K562 (cell line): ENCODE data around the gene TSPOAP1. TPM values are rescaled to one million over a fixed set of nuclear protein-coding genes. Genes with fewer than 3 reads are reported as not detected.

Experiments used
- ATAC-seq: fragments of 200-7000 bp; cut with Tn5 transposase; 3 replicates; pipeline ENCODE4 v1.9.1; 2020; ENCODE audit warnings: moderate library complexity
- BruUV-seq: library from RNA; stranded (reverse); fragments of 400-500 nt; replicated peaks from 2 replicates; lab custom pipeline; 2021; lab: Mats Ljungman, UMichigan
- CTCF ChIA-PET: fragments of 300-600 bp; formaldehyde crosslinking; extraction: SDS; loops from one replicate; lab custom pipeline; 2021; ENCODE audit warnings: low intra/inter-chr PET ratio; lab: Yijun Ruan, JAX
- POLR2A ChIA-PET: fragments of 300-600, 350-650 bp; sonication (Branson Sonifier 250); formaldehyde crosslinking; extraction: SDS; loops from one replicate; lab custom pipeline; 2021; ENCODE audit warnings: antibody characterized with exemption, inconsistent platforms; lab: Yijun Ruan, JAX
- DNase-seq, 4 experiments: peaks; one replicate each; pipeline versions ENCODE4 v3.0.0 to v3.0.0-alpha.2; 2011 to 2018; ENCODE audit warnings: low spot score in 3 of 4, mixed read lengths in 3 of 4; ENCODE audit errors: extremely low read depth in 1 of 4
- FAIRE-seq: peaks from 2 replicates; lab custom pipeline; 2011; peaks lifted over from hg19 to GRCh38; lab: Jason Lieb, UNC
- H2AFZ ChIP-seq: 2 replicates; pipeline ENCODE4 v1.6.0; 2011; ENCODE audit warnings: low read depth, low read length, control low read depth, inconsistent platforms
- H3K27ac ChIP-seq: fragments of 200-600 bp; 3 replicates; pipeline ENCODE4 v1.8.0; 2011; ENCODE audit warnings: low read depth, mild to moderate bottlenecking, control low read depth, inconsistent platforms, low read length, moderate library complexity, mixed read lengths; ENCODE audit errors: extremely low read depth
- H3K27me3 ChIP-seq, 2 experiments: fragments of 300-600 bp in 1 of 2; 2 replicates in 1 of 2; 3 replicates in 1 of 2; pipeline versions ENCODE4 v1.6.0 to v1.8.0; 2011; ENCODE audit warnings: inconsistent platforms in 2 of 2, low read length in 2 of 2, mild to moderate bottlenecking in 1 of 2, mixed read lengths in 1 of 2, moderate library complexity in 1 of 2; ENCODE audit not compliant: control insufficient read depth in 2 of 2, insufficient read depth in 2 of 2
- H3K36me3 ChIP-seq: fragments of 300-600 bp; 3 replicates; pipeline ENCODE4 v1.8.0; 2011; ENCODE audit warnings: mild to moderate bottlenecking, low read length, inconsistent platforms; ENCODE audit not compliant: control insufficient read depth, insufficient read depth
- H3K4me1 ChIP-seq, 2 experiments: fragments of 200-600 bp in 1 of 2; replicated peaks in 1 of 2; 2 replicates in 1 of 2; 3 replicates in 1 of 2; pipeline versions ENCODE4 v1.5.1 to v1.8.0; 2011; ENCODE audit warnings: inconsistent platforms in 2 of 2, low read length in 2 of 2, mild to moderate bottlenecking in 1 of 2, mixed read lengths in 1 of 2, moderate library complexity in 1 of 2; ENCODE audit not compliant: control insufficient read depth in 2 of 2, insufficient read depth in 2 of 2
- H3K4me2 ChIP-seq: 2 replicates; pipeline ENCODE4 v1.6.1; 2011; ENCODE audit warnings: low read length, control low read depth, inconsistent platforms, mixed read lengths; ENCODE audit not compliant: insufficient read depth
- H3K4me3 ChIP-seq: fragments of 200-600 bp; sonication (generic), shearing (Covaris generic); 2 replicates; pipeline ENCODE4 v1.5.1; 2016; ENCODE audit warnings: control low read depth, inconsistent platforms
- H3K79me2 ChIP-seq: fragments of 200-600 bp; 3 replicates; pipeline ENCODE4 v1.8.0; 2011; ENCODE audit warnings: low read length, inconsistent platforms; ENCODE audit not compliant: control insufficient read depth, insufficient read depth
- H3K9ac ChIP-seq, 2 experiments: 2 replicates each; pipeline versions ENCODE4 v1.6.0 to v1.6.1; 2011; ENCODE audit warnings: low read depth in 2 of 2, low read length in 2 of 2, control low read depth in 1 of 2, inconsistent platforms in 1 of 2, mild to moderate bottlenecking in 1 of 2, mixed read lengths in 1 of 2; ENCODE audit not compliant: insufficient read depth in 1 of 2
- H3K9me1 ChIP-seq: one replicate; pipeline ENCODE4 v1.6.0; 2011; ENCODE audit warnings: inconsistent platforms, mild to moderate bottlenecking, low read length, moderate library complexity; ENCODE audit not compliant: control insufficient read depth, insufficient read depth
- H3K9me3 ChIP-seq: replicated peaks from 2 replicates; pipeline ENCODE4 v1.5.1; 2011; ENCODE audit warnings: low read depth, low read length, inconsistent platforms; ENCODE audit not compliant: control insufficient read depth, insufficient read depth
- H4K20me1 ChIP-seq: replicated peaks from 2 replicates; pipeline ENCODE4 v1.6.1; 2011; ENCODE audit warnings: low read length, inconsistent platforms, mixed read lengths; ENCODE audit not compliant: control insufficient read depth, insufficient read depth
- ARHGAP35 ChIP-seq: fragments of 450-650 bp; IDR thresholded peaks from 2 replicates; pipeline ENCODE4 v1.6.1; 2018; ENCODE audit not compliant: partially characterized antibody
- ARID4B ChIP-seq: sonication (generic); formaldehyde crosslinking; IDR thresholded peaks from 2 replicates; pipeline ENCODE4 v1.8.0; 2022; ENCODE audit warnings: mild to moderate bottlenecking, missing genetic modification reagents
- BDP1 ChIP-seq: IDR thresholded peaks from 3 replicates; pipeline ENCODE4 v1.6.1; 2011; ENCODE audit not compliant: insufficient read length, insufficient read depth
- C11orf30 ChIP-seq: fragments of 450-650 bp; IDR thresholded peaks from 2 replicates; pipeline ENCODE4 v1.6.1; 2016; ENCODE audit warnings: low read depth, mild to moderate bottlenecking
- CBFA2T2 ChIP-seq: fragments of 450-650 bp; conservative IDR thresholded peaks from 2 replicates; pipeline ENCODE4 v1.6.1; 2017; ENCODE audit warnings: mild to moderate bottlenecking
- CTBP1 ChIP-seq: fragments of 450-650 bp; IDR thresholded peaks from 2 replicates; pipeline ENCODE4 v1.6.1; 2016; ENCODE audit warnings: borderline replicate concordance
- ESRRA ChIP-seq: fragments of 450-650 bp; IDR thresholded peaks from 2 replicates; pipeline ENCODE4 v1.6.1; 2014; ENCODE audit warnings: low read depth, mild to moderate bottlenecking, moderate library complexity, borderline replicate concordance
- GTF2A2 ChIP-seq: IDR thresholded peaks from 2 replicates; pipeline ENCODE4 v1.6.1; 2016; ENCODE audit warnings: mild to moderate bottlenecking, missing genetic modification characterization, missing compliant biosample characterization
- HDAC1 ChIP-seq, 2 experiments: fragments of 450-650 bp; IDR thresholded peaks; 2 replicates each; pipeline ENCODE4 v1.6.1; 2016 to 2017; ENCODE audit warnings: inconsistent platforms in 1 of 2, mild to moderate bottlenecking in 1 of 2, moderate library complexity in 1 of 2
- ID3 ChIP-seq, 2 experiments: fragments of 250-450 bp in 1 of 2; fragments of 450-650 bp in 1 of 2; sonication (Bioruptor Pico) in 1 of 2; IDR thresholded peaks; 2 replicates each; pipeline versions ENCODE4 v1.6.1 to v1.8.0; 2016 to 2021; ENCODE audit warnings: mild to moderate bottlenecking in 2 of 2, moderate library complexity in 2 of 2, missing compliant biosample characterization in 1 of 2, missing genetic modification characterization in 1 of 2
- POLR2B ChIP-seq: fragments of 450-650 bp; IDR thresholded peaks from 2 replicates; pipeline ENCODE4 v1.6.1; 2018; ENCODE audit warnings: low read depth; ENCODE audit not compliant: partially characterized antibody
- ZFP1 ChIP-seq: fragments of 450-650 bp; formaldehyde crosslinking; IDR thresholded peaks from 2 replicates; pipeline ENCODE4 v1.4.0; 2020; ENCODE audit warnings: mild to moderate bottlenecking, mixed read lengths
- ZNF134 ChIP-seq: fragments of 250-450 bp; sonication (Bioruptor Pico); conservative IDR thresholded peaks from 2 replicates; pipeline ENCODE4 v1.4.0; 2020
- ZNF274 ChIP-seq: IDR thresholded peaks from 2 replicates; pipeline ENCODE4 v1.6.1; 2011; ENCODE audit warnings: low read depth, mild to moderate bottlenecking, low read length, moderate library complexity, borderline replicate concordance
- WGBS: fragments of 100-300 bp; shearing (Covaris generic); methylation state at CpG from one replicate; pipeline ENCODE4 v1.1.6; 2016; ENCODE audit warnings: low coverage, mixed read lengths; ENCODE audit not compliant: insufficient coverage; ENCODE audit errors: missing lambda C conversion rate; 5-methylcytosine and 5-hydroxymethylcytosine counted together
- in situ Hi-C: fragments of 300-500 bp; cut with MboI; formaldehyde crosslinking; loops from 4 replicates; pipeline ENCODE4 v1.15.0; 2018; ENCODE audit warnings: inconsistent platforms, mixed read lengths
- intact Hi-C: fragments of 100-400 bp; cut with micrococcal nuclease; formaldehyde crosslinking; loops from 2 replicates; pipeline ENCODE4 v1.14.2; 2022
- polyA plus RNA-seq, 8 experiments: library from polyadenylated mRNA; depleted of rRNA in 4 of 8; stranded (reverse) in 5 of 8; unstranded in 3 of 8; fragments of >200 nt; fragmentation: Nextera tagmentation in 2 of 8; fragmentation: Illumina TruSeq in 1 of 8; extraction: Ambion mirVana in 2 of 8; extraction: Trizol in 1 of 8; gene quantifications; 2 replicates each; pipeline versions ENCODE4 v1.2.1 to v1.2.3, GENCODE V29; 2011 to 2014; ENCODE audit warnings: inconsistent platforms in 1 of 8, missing spikeins in 1 of 8
- total RNA-seq, 7 experiments: library from RNA; depleted of rRNA in 6 of 7; stranded (reverse); fragments of >200 nt in 6 of 7; fragmentation: Illumina TruSeq in 2 of 7; extraction: Trizol in 2 of 7; gene quantifications; 2 replicates each; pipeline versions ENCODE4 v1.2.1 to v1.2.3, GENCODE V29; 2011 to 2021; ENCODE audit warnings: low replicate concordance in 1 of 7

TSPOAP1 gene
- total and polyA plus RNA-seq, 9 of the 15 experiments (the other 6 are each of a cell fraction or from before 2014, with no cell fraction given), result 0.87 to 3.9 (median 1.8) TPM; not detected in 2

- intact Hi-C loops (loop anchor here (10.0 kb wide), 1 partner anchor 304 kb away; no protein-coding TSS in a partner anchor), in situ Hi-C loops (no loop called here)
- peak; percentile 1 for ATAC-seq
- TSS peak; percentile 63 for BruUV-seq
- peak overlapping the region; percentile 99 for H3K27ac ChIP-seq
- peak in 1 of 4 experiments; percentile 67 for DNase-seq
- H3K4me2 ChIP-seq, result peak overlapping the region; percentile 90
- H3K36me3 ChIP-seq, result peaks cover 28% of the 10 kb centered on the region
- H3K4me1 ChIP-seq, result peaks cover 39 to 58% of the 10 kb centered on the region in 2 experiments
- peaks cover 38% of the 10 kb centered on the region for H4K20me1 ChIP-seq
- H3K9ac ChIP-seq, result peak overlapping the region; percentile 100
- no peak for FAIRE-seq
- H3K27me3 ChIP-seq, result no peaks in the 10 kb centered on the region
- peaks cover 80% of the 10 kb centered on the region for H3K79me2 ChIP-seq
- H3K9me1 ChIP-seq, result peaks cover 3% of the 10 kb centered on the region
- 2% methylated on average over 9 of the region's 10 CpGs for WGBS
- CTCF ChIA-PET, result no interaction called here
- H3K4me3 ChIP-seq, result peak overlapping the region; percentile 91
- no peaks in the 10 kb centered on the region for H3K9me3 ChIP-seq
- POLR2A ChIA-PET, result interaction anchor here (0.6 to 4.8 kb wide), 27 partner anchors 9 to 1165 kb away, joined by 3 to 79 read pairs (median 7); partner anchors contain the start of genes RNF43 and SUPT4H1
- H2AFZ ChIP-seq, result no peak overlapping the region
- TF ChIP-seq GTF2A2 (tag), result no peak
- TF ChIP-seq ARHGAP35, result peak; percentile 50
- TF ChIP-seq ESRRA, result no peak
- no peak for TF ChIP-seq ID3 (CRISPR knock-in tag; IDR thresholded peaks at IDR 0.05)
- TF ChIP-seq ID3 (tag; IDR thresholded peaks at IDR 0.05), result 0 out of 2 replicates have a peak, but pooled peaks have one; percentile 7
- no peak; the same call in 1 of the 2 replicates for TF ChIP-seq ZNF274
- no peak for TF ChIP-seq POLR2B
- TF ChIP-seq HDAC1 (IDR thresholded peaks at IDR 0.05), result peak in 1 of 2 experiments; percentile 75; a peak in 2 of 4 replicates
- TF ChIP-seq ZFP1, result 0 out of 2 replicates have a peak, but pooled peaks have one; percentile 13
- 0 out of 2 replicates have a peak, but pooled peaks have one; percentile 17 for TF ChIP-seq CTBP1
- no peak for TF ChIP-seq BDP1
- no peak for TF ChIP-seq ZNF134 (CRISPR knock-in tag)
- TF ChIP-seq CBFA2T2, result no peak
- TF ChIP-seq ARID4B (CRISPR knock-in tag), result peak; percentile 67; the same call in 1 of the 2 replicates
- no peak for TF ChIP-seq C11orf30
Measured at GRCh38 chr17:58330538-58330996, 2.0 kb upstream of the TSPOAP1 start.
